ENCODE measurements around the gene PRPF40A. TPM values are rescaled to one million over a fixed set of nuclear protein-coding genes. Genes with fewer than 3 reads are reported as not detected.

The PRPF40A gene
- total and polyA plus RNA-seq, 2 of the 13 experiments (the other 11 are each of a cell fraction or from before 2014, with no cell fraction given) = 146 to 207 TPM

DNA sequence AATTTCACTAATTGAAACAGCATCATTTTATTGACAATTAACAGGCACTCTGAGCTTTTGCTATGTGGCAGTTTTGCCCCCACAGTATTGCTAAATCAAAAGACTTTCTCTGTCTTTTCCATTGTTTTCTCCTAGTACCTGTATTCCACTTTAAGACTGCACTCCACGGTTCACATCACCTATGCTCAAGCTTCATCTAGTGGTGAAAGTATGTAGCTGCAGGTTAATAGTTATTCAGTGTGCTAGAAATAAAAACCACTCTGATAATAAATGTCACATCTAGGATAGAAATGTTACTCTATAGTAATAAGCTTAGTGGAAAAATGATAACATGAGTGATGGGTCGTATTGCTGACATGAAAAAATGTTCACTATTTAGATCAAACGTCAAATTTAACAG is 25.7 kb upstream of the PRPF40A start:
- TF ChIP-seq, protein P1, sequence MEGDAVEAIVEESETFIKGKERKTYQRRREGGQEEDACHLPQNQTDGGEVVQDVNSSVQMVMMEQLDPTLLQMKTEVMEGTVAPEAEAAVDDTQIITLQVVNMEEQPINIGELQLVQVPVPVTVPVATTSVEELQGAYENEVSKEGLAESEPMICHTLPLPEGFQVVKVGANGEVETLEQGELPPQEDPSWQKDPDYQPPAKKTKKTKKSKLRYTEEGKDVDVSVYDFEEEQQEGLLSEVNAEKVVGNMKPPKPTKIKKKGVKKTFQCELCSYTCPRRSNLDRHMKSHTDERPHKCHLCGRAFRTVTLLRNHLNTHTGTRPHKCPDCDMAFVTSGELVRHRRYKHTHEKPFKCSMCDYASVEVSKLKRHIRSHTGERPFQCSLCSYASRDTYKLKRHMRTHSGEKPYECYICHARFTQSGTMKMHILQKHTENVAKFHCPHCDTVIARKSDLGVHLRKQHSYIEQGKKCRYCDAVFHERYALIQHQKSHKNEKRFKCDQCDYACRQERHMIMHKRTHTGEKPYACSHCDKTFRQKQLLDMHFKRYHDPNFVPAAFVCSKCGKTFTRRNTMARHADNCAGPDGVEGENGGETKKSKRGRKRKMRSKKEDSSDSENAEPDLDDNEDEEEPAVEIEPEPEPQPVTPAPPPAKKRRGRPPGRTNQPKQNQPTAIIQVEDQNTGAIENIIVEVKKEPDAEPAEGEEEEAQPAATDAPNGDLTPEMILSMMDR (CRISPR knock-in tag; IDR thresholded peaks at IDR 0.05) = peak; percentile 53
- TF ChIP-seq STAG1 (CRISPR knock-in tag; IDR thresholded peaks at IDR 0.05) (peak; percentile 65), HOXA7 (CRISPR knock-in tag; IDR thresholded peaks at IDR 0.05) (no peak)
- 74% methylated on average over 3 of the region's 3 CpGs for WGBS (ENCODE audit: low lambda C conversion rate)
- ATAC-seq (peak; percentile 92), DNase-seq (ENCODE audit: low spot score) (peak; percentile 46), FAIRE-seq (peak; percentile 71)
- no peak overlapping the region for H3K4me3 ChIP-seq (replicated peaks in 1 of 3; ENCODE audit: insufficient read depth in 1 of 3, low read depth in 2 of 3, low read length in 3 of 3)
- H2AFZ ChIP-seq (ENCODE audit: low read length) = no peak overlapping the region
- in situ Hi-C loops (cut with HindIII; ENCODE audit: extremely low pct_ligation_motif_present, low pct_unique_long_range_greater_than_20kb) (loop anchor here (25.0 kb wide), 1 partner anchor 744 kb away; the partner anchor contains the start of gene RPRM), intact Hi-C loops (cut with micrococcal nuclease; ENCODE audit: unreplicated experiment) (loop anchor here (5.0 kb wide), 3 partner anchors 549 to 779 kb away; partner anchors contain the start of gene STAM2)
- BruUV-seq (replicated peaks) = no TSS peak
- H3K36me3 ChIP-seq (replicated peaks in 1 of 2; ENCODE audit: control insufficient read depth in 1 of 2, insufficient read depth in 2 of 2, low read length in 2 of 2) = peaks cover 10 to 21% of the 10 kb centered on the region in 2 experiments; a peak in 4 of 5 replicates
- POLR2A ChIA-PET = interaction anchor here (1.5 kb wide), 1 partner anchor 26 kb away, joined by 4 read pairs; the partner anchor contains the start of gene PRPF40A
- no peak overlapping the region for H3K27ac ChIP-seq (ENCODE audit: extremely low read length, insufficient read depth, low read length)
- CTCF ChIA-PET (ENCODE audit: low intra/inter-chr PET ratio, low total read pairs) = no interaction called here
- no peaks in the 10 kb centered on the region for H4K20me1 ChIP-seq (ENCODE audit: insufficient read depth, low read length)
- H3K4me1 ChIP-seq (ENCODE audit: insufficient read depth, low read length) = no peaks in the 10 kb centered on the region
- no peak overlapping the region for H3K9ac ChIP-seq (ENCODE audit: insufficient read depth, low read depth, low read length)
- H3K79me2 ChIP-seq (ENCODE audit: insufficient read depth, low read length) = no peaks in the 10 kb centered on the region
- no peaks in the 10 kb centered on the region for H3K27me3 ChIP-seq (ENCODE audit: control insufficient read depth in 1 of 2, insufficient read depth in 2 of 2, low read length in 2 of 2)
- no peaks in the 10 kb centered on the region for H3K9me3 ChIP-seq (ENCODE audit: low read length)
- H3K4me2 ChIP-seq (ENCODE audit: low read depth, low read length) = no peak overlapping the region

DNA sequence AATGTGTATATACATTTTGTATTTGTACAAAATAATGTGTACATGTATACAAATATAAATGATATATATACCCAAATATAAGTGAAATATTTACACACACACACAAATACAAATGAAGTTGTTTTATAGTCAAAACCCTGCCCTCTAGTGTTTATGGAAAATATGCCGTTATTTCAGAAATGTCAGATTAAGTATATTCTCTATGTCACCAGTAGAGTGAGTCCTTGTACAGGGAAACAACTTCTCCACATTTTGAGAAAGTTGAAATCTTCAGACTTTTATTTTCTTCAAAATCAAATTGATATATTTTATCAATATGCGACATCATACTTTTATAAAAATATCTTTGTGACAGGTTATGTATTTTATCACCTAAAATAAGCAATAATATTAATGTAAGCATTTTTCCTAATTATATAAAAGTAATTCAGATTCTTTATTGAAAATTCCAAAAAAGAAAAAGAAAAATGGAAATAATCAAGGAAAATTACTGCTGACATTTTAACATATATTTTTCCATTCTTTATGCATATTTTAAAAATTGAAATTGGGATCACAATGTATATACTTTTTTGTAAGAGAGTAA is 23.6 kb upstream of the PRPF40A start:
- Histone ChIP-seq H3K4me3 (replicated peaks in 1 of 3; ENCODE audit: insufficient read depth in 1 of 3, low read depth in 2 of 3, low read length in 3 of 3) (no peak overlapping the region), H3K27ac (ENCODE audit: extremely low read length, insufficient read depth, low read length) (no peak overlapping the region), H3K9me3 (ENCODE audit: low read length) (no peaks in the 10 kb centered on the region), H2AFZ (ENCODE audit: low read length) (no peak overlapping the region), H3K4me2 (ENCODE audit: low read depth, low read length) (no peak overlapping the region), H3K36me3 (replicated peaks in 1 of 2; ENCODE audit: control insufficient read depth in 1 of 2, insufficient read depth in 2 of 2, low read length in 2 of 2) (peaks cover 13 to 33% of the 10 kb centered on the region in 2 experiments), H3K4me1 (ENCODE audit: insufficient read depth, low read length) (no peaks in the 10 kb centered on the region), H3K9ac (ENCODE audit: insufficient read depth, low read depth, low read length) (no peak overlapping the region), H3K79me2 (ENCODE audit: insufficient read depth, low read length) (no peaks in the 10 kb centered on the region), H4K20me1 (ENCODE audit: insufficient read depth, low read length) (no peaks in the 10 kb centered on the region), H3K27me3 (ENCODE audit: control insufficient read depth in 1 of 2, insufficient read depth in 2 of 2, low read length in 2 of 2) (no peaks in the 10 kb centered on the region)
- ChIA-PET POLR2A (no interaction called here), CTCF (ENCODE audit: low intra/inter-chr PET ratio, low total read pairs) (interaction anchor here (0.7 to 1.4 kb wide), 6 partner anchors 22 to 778 kb away, joined by 3 to 7 read pairs (median 4); partner anchors contain the start of genes ARL6IP6, RPRM and STAM2)
- no TSS peak for BruUV-seq (replicated peaks)
- ATAC-seq (peak; percentile 70), FAIRE-seq (peak; percentile 78), DNase-seq (ENCODE audit: low spot score) (peak; percentile 71)
- in situ Hi-C loops (cut with HindIII; ENCODE audit: extremely low pct_ligation_motif_present, low pct_unique_long_range_greater_than_20kb) (loop anchor here (25.0 kb wide), 1 partner anchor 746 kb away; the partner anchor contains the start of gene RPRM), intact Hi-C loops (cut with micrococcal nuclease; ENCODE audit: unreplicated experiment) (loop anchor here (1.0 to 5.0 kb wide), 5 partner anchors 25 to 781 kb away; partner anchors contain the start of gene STAM2)
- WGBS (ENCODE audit: low lambda C conversion rate) = 19% methylated on average over 2 of the region's 2 CpGs
- TF ChIP-seq ETV5 (CRISPR knock-in tag; IDR thresholded peaks at IDR 0.05; ENCODE audit: borderline replicate concordance) = no peak
- TF ChIP-seq MIXL1 (CRISPR knock-in tag; IDR thresholded peaks at IDR 0.05) = 0 out of 2 replicates have a peak, but pooled peaks have one; percentile 45
- no peak for TF ChIP-seq ZNF292 (CRISPR knock-in tag; IDR thresholded peaks at IDR 0.05; ENCODE audit: borderline replicate concordance, low read depth)
- TF ChIP-seq, protein P2, sequence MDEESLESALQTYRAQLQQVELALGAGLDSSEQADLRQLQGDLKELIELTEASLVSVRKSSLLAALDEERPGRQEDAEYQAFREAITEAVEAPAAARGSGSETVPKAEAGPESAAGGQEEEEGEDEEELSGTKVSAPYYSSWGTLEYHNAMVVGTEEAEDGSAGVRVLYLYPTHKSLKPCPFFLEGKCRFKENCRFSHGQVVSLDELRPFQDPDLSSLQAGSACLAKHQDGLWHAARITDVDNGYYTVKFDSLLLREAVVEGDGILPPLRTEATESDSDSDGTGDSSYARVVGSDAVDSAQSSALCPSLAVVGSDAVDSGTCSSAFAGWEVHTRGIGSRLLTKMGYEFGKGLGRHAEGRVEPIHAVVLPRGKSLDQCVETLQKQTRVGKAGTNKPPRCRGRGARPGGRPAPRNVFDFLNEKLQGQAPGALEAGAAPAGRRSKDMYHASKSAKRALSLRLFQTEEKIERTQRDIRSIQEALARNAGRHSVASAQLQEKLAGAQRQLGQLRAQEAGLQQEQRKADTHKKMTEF (CRISPR knock-in tag; IDR thresholded peaks at IDR 0.05) = peak; percentile 21; the same call in 1 of the 2 replicates
- no peak for TF ChIP-seq KDM3A (CRISPR knock-in tag; IDR thresholded peaks at IDR 0.05; ENCODE audit: low read depth)
- TF ChIP-seq KDM1A (CRISPR knock-in tag; IDR thresholded peaks at IDR 0.05) = no peak
- TF ChIP-seq ZNF274 (CRISPR knock-in tag; IDR thresholded peaks at IDR 0.05) = no peak
- no peak for TF ChIP-seq PAF1 (CRISPR knock-in tag; IDR thresholded peaks at IDR 0.05)
- no peak for TF ChIP-seq PLRG1 (conservative IDR thresholded peaks at IDR 0.05)
- 0 out of 2 replicates have a peak, but pooled peaks have one; percentile 34 for TF ChIP-seq KAT8 (CRISPR knock-in tag; IDR thresholded peaks at IDR 0.05)
- TF ChIP-seq, protein P1 (CRISPR knock-in tag; IDR thresholded peaks at IDR 0.05) = peak; percentile 72

Measured in HepG2 (cell line).